A673 (cell line): ENCODE data around the gene KLHL5.

ENCODE experiments used
- CTCF ChIP-seq: fragments of 300-800, 200-600 bp; sonication (generic); conservative IDR thresholded peaks from 2 replicates; pipeline ENCODE4 v1.5.1; 2017; ENCODE audit warnings: low read depth, mild to moderate bottlenecking, antibody characterized with exemption, low read length, moderate library complexity, mixed read lengths
- EZH2 ChIP-seq: fragments of 200-600 bp; sonication (generic); IDR thresholded peaks from 2 replicates; pipeline ENCODE4 v1.6.1; 2017; ENCODE audit warnings: borderline replicate concordance, low read depth, mild to moderate bottlenecking, mixed read lengths, antibody characterized with exemption, low read length; ENCODE audit not compliant: poor library complexity, severe bottlenecking

GRCh38 chr4:39125600-39125985, 63.6 kb downstream of the KLHL5 start:
- TF ChIP-seq CTCF (no peak), EZH2 (no peak)
